ENCODE measurements around the gene MARCHF11. TPM values are rescaled to one million over a fixed set of nuclear protein-coding genes. Genes with fewer than 3 reads are reported as not detected.

MARCHF11 gene
- total and polyA plus RNA-seq, 2 of the 8 experiments (the other 6 are each of a cell fraction or from before 2014, with no cell fraction given): 0.27 to 0.82 TPM

- TF ChIP-seq ATF3 (IDR thresholded peaks at IDR 0.05; ENCODE audit: insufficient read depth, low read depth, low read length): no peak
- TF ChIP-seq USF2 (IDR thresholded peaks at IDR 0.05; ENCODE audit: low read length): no peak
- no peak for TF ChIP-seq TCF12 (IDR thresholded peaks at IDR 0.05; ENCODE audit: low read depth, low read length)
- no peak for TF ChIP-seq EP300 (IDR thresholded peaks at IDR 0.05; ENCODE audit: borderline replicate concordance in 1 of 2, low read depth in 2 of 2, low read length in 2 of 2)
- no peak for TF ChIP-seq POLR2A (IDR thresholded peaks at IDR 0.05; ENCODE audit: control extremely low read depth in 1 of 2, low read depth in 2 of 2, low read length in 2 of 2)
- TF ChIP-seq RFX5 (IDR thresholded peaks at IDR 0.05; ENCODE audit: borderline replicate concordance, low read depth, low read length): no peak
- TF ChIP-seq SP2 (IDR thresholded peaks at IDR 0.05; ENCODE audit: low read length): no peak
- peak; percentile 46 for TF ChIP-seq KDM4A (IDR thresholded peaks at IDR 0.05; ENCODE audit: low read depth, low read length, severe bottlenecking)
- no peak for TF ChIP-seq PHF8 (conservative IDR thresholded peaks at IDR 0.05; ENCODE audit: low read depth, low read length)
- TF ChIP-seq RNF2 (IDR thresholded peaks at IDR 0.05; ENCODE audit: borderline replicate concordance, low read depth, low read length, missing control alignments, poor library complexity, severe bottlenecking): peak; percentile 71
- TF ChIP-seq NRF1 (IDR thresholded peaks at IDR 0.05; ENCODE audit: low read depth, low read length): no peak
- no peak for TF ChIP-seq SAP30 (IDR thresholded peaks at IDR 0.05; ENCODE audit: insufficient read depth, insufficient replicate concordance, low read length)
- TF ChIP-seq RBBP5 (IDR thresholded peaks at IDR 0.05; ENCODE audit: borderline replicate concordance, low read depth, low read length): no peak
- TF ChIP-seq ZNF274 (IDR thresholded peaks at IDR 0.05; ENCODE audit: borderline replicate concordance, extremely low read depth, low read length): no peak
- TF ChIP-seq SRF (IDR thresholded peaks at IDR 0.05; ENCODE audit: low read depth, low read length): no peak
- TF ChIP-seq EGR1 (IDR thresholded peaks at IDR 0.05; ENCODE audit: borderline replicate concordance, low read depth, low read length): no peak
- TF ChIP-seq BACH1 (IDR thresholded peaks at IDR 0.05; ENCODE audit: low read length): no peak
- TF ChIP-seq BCL11A (IDR thresholded peaks at IDR 0.05; ENCODE audit: low read depth in 2 of 2, low read length in 2 of 2): no peak
- TF ChIP-seq RXRA (IDR thresholded peaks at IDR 0.05; ENCODE audit: insufficient read depth, low read depth, low read length): no peak
- no peak for TF ChIP-seq TEAD4 (IDR thresholded peaks at IDR 0.05; ENCODE audit: low read depth, low read length)
- no peak for TF ChIP-seq CHD1 (IDR thresholded peaks at IDR 0.05; ENCODE audit: low read depth, low read length)
Measured at GRCh38 chr5:16179936-16180788, 571 bp upstream of the MARCHF11 start (continued).

All from H1 (cell line).